ENCODE measurements around the gene SLC9A9. TPM values are rescaled to one million over a fixed set of nuclear protein-coding genes. Genes with fewer than 3 reads are reported as not detected.

Gene SLC9A9
- total RNA-seq, 2 donors from 2014 or later = 1.3 to 3.7 TPM

DNA sequence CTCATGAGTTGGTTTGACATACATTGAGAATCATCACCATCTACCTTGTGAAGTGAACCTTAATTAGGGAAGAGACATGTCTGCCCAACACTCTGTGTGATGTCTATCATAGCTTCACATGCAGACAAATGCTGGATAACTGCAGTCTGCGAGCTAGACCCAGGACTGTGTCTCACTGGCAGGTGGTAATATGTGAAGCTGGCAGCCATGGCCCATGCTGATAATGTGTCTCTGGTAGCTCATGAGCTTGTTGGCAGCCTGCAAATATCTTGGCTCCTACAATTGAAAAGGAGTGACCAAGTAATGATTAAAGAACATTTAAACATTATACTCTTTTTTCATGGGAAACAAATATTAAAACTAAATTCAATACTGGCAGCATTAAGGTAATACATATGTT lies 493.9 kb downstream of the SLC9A9 start:
- peaks cover 31% of the 10 kb centered on the region for H3K4me1 Mint-ChIP-seq
- H3K27ac Mint-ChIP-seq = no peak overlapping the region
- H3K27me3 ChIP-seq (ENCODE audit: control insufficient read depth, insufficient read depth, low read length, poor library complexity, severe bottlenecking) = peaks cover 70% of the 10 kb centered on the region
- peaks cover 16% of the 10 kb centered on the region for H3K4me1 ChIP-seq (ENCODE audit: control insufficient read depth, insufficient read depth, low read length)
- no peak overlapping the region for H3K4me3 Mint-ChIP-seq
- peaks cover 69% of the 10 kb centered on the region for H3K27me3 Mint-ChIP-seq (ENCODE audit: insufficient read depth)
- no peak overlapping the region for H3K4me3 ChIP-seq (ENCODE audit: low read length)
- WGBS, 2 experiments (ENCODE audit: insufficient coverage in 1 of 2, insufficient read length in 1 of 2) = 95% methylated on average over 1 of the region's 1 CpG; no CpG with 5 or more reads in 1 of the 2 experiments
- no peak overlapping the region for H3K9ac ChIP-seq (ENCODE audit: extremely low read depth, low read length, poor library complexity, severe bottlenecking)
- no peaks in the 10 kb centered on the region for H3K9me3 Mint-ChIP-seq
- no peaks in the 10 kb centered on the region for H3K36me3 Mint-ChIP-seq (ENCODE audit: low read depth)
- no peak for DNase-seq
- no peak overlapping the region for H3K27ac ChIP-seq (ENCODE audit: low read depth, low read length)
- no peak for TF ChIP-seq CTCF (conservative IDR thresholded peaks at IDR 0.05)
- H3K9me3 ChIP-seq (ENCODE audit: control insufficient read depth, low read length) = no peaks in the 10 kb centered on the region
- no peaks in the 10 kb centered on the region for H3K36me3 ChIP-seq (ENCODE audit: control insufficient read depth, insufficient read depth, low read length)

GRCh38 chr3:143352850-143353550 lies 495.3 kb downstream of the SLC9A9 start:
- WGBS, 2 experiments (ENCODE audit: insufficient coverage in 1 of 2, insufficient read length in 1 of 2) = 46 to 65% methylated on average over 5 to 6 of the region's 6 CpGs
- no peaks in the 10 kb centered on the region for H3K36me3 Mint-ChIP-seq (ENCODE audit: low read depth)
- H3K4me1 Mint-ChIP-seq = peaks cover 31% of the 10 kb centered on the region
- Histone ChIP-seq H3K9ac (ENCODE audit: extremely low read depth, low read length, poor library complexity, severe bottlenecking) (no peak overlapping the region), H3K27ac (ENCODE audit: low read depth, low read length) (no peak overlapping the region), H3K27me3 (ENCODE audit: control insufficient read depth, insufficient read depth, low read length, poor library complexity, severe bottlenecking) (peaks cover 68% of the 10 kb centered on the region), H3K36me3 (ENCODE audit: control insufficient read depth, insufficient read depth, low read length) (no peaks in the 10 kb centered on the region), H3K4me1 (ENCODE audit: control insufficient read depth, insufficient read depth, low read length) (peaks cover 16% of the 10 kb centered on the region), H3K9me3 (ENCODE audit: control insufficient read depth, low read length) (no peaks in the 10 kb centered on the region), H3K4me3 (ENCODE audit: low read length) (peak overlapping the region; percentile 54)
- peaks cover 63% of the 10 kb centered on the region for H3K27me3 Mint-ChIP-seq (ENCODE audit: insufficient read depth)
- TF ChIP-seq CTCF (conservative IDR thresholded peaks at IDR 0.05) = no peak
- H3K9me3 Mint-ChIP-seq = no peaks in the 10 kb centered on the region
- DNase-seq = peak; percentile 77
- H3K4me3 Mint-ChIP-seq = no peak overlapping the region
- H3K27ac Mint-ChIP-seq = peak overlapping the region; percentile 16

DNA sequence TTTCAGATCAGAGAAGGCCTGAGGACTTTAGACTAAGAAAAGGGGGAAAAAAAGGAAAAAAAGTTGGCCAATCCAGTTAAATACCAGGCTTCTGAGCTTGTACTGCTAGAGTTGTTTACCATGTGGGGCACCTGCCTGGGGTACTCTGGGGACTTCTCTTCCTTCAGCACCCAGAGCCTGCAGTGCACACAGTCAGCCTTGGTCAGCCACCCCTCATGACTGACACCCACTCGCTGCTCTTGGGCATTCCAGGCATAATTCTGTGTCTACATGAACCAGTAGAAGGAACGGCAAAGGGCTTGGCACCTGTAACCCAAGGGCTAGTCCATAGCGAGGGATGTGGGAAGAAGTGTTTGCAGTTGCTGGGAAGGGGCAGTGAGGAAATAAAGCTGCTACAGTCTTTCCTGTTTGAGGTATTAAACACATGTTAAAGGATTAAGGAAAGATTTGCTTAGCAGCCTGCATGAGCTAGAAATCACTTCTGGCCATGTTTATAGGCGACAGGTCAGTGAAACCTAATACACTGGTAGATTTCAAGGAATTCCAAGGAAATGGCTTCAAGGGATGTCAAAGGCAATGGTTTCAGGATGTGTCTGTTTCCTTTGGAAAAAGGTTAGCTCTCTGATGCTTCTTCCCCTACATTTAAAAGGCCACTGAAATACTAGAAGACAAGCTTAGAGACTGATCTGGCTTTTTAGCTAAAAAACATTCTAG lies 496.2 kb downstream of the SLC9A9 start:
- Histone ChIP-seq H3K27ac (ENCODE audit: low read depth, low read length) (no peak overlapping the region), H3K36me3 (ENCODE audit: control insufficient read depth, insufficient read depth, low read length) (no peaks in the 10 kb centered on the region), H3K4me3 (ENCODE audit: low read length) (no peak overlapping the region), H3K27me3 (ENCODE audit: control insufficient read depth, insufficient read depth, low read length, poor library complexity, severe bottlenecking) (peaks cover 58% of the 10 kb centered on the region), H3K9ac (ENCODE audit: extremely low read depth, low read length, poor library complexity, severe bottlenecking) (no peak overlapping the region), H3K4me1 (ENCODE audit: control insufficient read depth, insufficient read depth, low read length) (peaks cover 16% of the 10 kb centered on the region), H3K9me3 (ENCODE audit: control insufficient read depth, low read length) (no peaks in the 10 kb centered on the region)
- Mint-ChIP-seq H3K9me3 (no peaks in the 10 kb centered on the region), H3K36me3 (ENCODE audit: low read depth) (no peaks in the 10 kb centered on the region), H3K4me1 (peaks cover 31% of the 10 kb centered on the region), H3K27me3 (ENCODE audit: insufficient read depth) (peaks cover 53% of the 10 kb centered on the region), H3K4me3 (no peak overlapping the region), H3K27ac (no peak overlapping the region)
- 77 to 87% methylated on average over 2 to 4 of the region's 4 CpGs for WGBS, 2 experiments (ENCODE audit: insufficient coverage in 1 of 2, insufficient read length in 1 of 2)
- no peak for TF ChIP-seq CTCF (conservative IDR thresholded peaks at IDR 0.05)
- no peak for DNase-seq
